Body of pancreas (tissue), 4 donors: ENCODE results near the gene TM2D3. TPM values are rescaled to one million over a fixed set of nuclear protein-coding genes. Genes with fewer than 3 reads are reported as not detected.

ENCODE experiments used
- ATAC-seq: fragments of 150-250 bp; one replicate; pipeline ENCODE4 v1.9.1; 2016
- DNase-seq, 4 donors: peaks; one replicate each; pipeline ENCODE4 v3.0.0-alpha.2; 2019
- H3K27ac ChIP-seq, 4 donors: fragments of 200-600 bp; sonication (generic); 1 replicate in 3 of 4; 2 replicates in 1 of 4; pipeline versions ENCODE4 v1.5.1 to v1.6.1; 2016 to 2019; ENCODE audit warnings: mild to moderate bottlenecking in 1 of 4, mixed read lengths in 1 of 4, moderate library complexity in 1 of 4
- H3K27me3 ChIP-seq, 2 donors: fragments of 200-600 bp; sonication (generic); one replicate each; pipeline ENCODE4 v1.6.0; 2016; ENCODE audit warnings: mild to moderate bottlenecking in 1 of 2
- H3K36me3 ChIP-seq, 2 donors: fragments of 200-600 bp; sonication (generic); replicated peaks in 1 of 2; 2 replicates each; pipeline ENCODE4 v1.5.1; 2016; ENCODE audit warnings: low read depth in 2 of 2; ENCODE audit not compliant: insufficient read depth in 1 of 2
- H3K4me1 ChIP-seq: fragments of 200-600 bp; sonication (generic); one replicate; pipeline ENCODE4 v1.6.0; 2016
- H3K4me3 ChIP-seq, 2 donors: fragments of 200-600 bp; sonication (generic); 1 replicate in 1 of 2; 2 replicates in 1 of 2; pipeline ENCODE4 v1.5.1; 2016 to 2019
- H3K9me3 ChIP-seq, 3 donors: fragments of 200-600 bp; sonication (generic); 1 replicate in 2 of 3; 2 replicates in 1 of 3; pipeline ENCODE4 v1.5.1; 2016
- POLR2A ChIP-seq, 3 donors: fragments of 450-650 bp; IDR thresholded peaks; one replicate each; pipeline ENCODE4 v1.6.1; 2016; ENCODE audit warnings: antibody characterized with exemption in 3 of 3, mild to moderate bottlenecking in 2 of 3
- WGBS, 2 donors: methylation state at CpG; one replicate each; pipeline ENCODE4 v1.1.5; 2017; 5-methylcytosine and 5-hydroxymethylcytosine counted together
- intact Hi-C: fragments of 100-400 bp; cut with DNase I; formaldehyde crosslinking; loops from one replicate; pipeline ENCODE4 v1.15.1; 2023
- total RNA-seq, 2 donors: library from RNA; depleted of rRNA; stranded (reverse); fragments of >200 nt; gene quantifications; one replicate each; pipeline ENCODE4 v1.1.0, GENCODE V29; 2016
- TF ChIP-seq, protein P1 (sequence below), 7 experiments: fragments of 450-650 bp in 4 of 7; fragments of 200-600 bp in 3 of 7; sonication (generic) in 3 of 7; IDR thresholded peaks; one replicate each; pipeline ENCODE4 v1.5.1; 2016 to 2019; ENCODE audit warnings: antibody characterized with exemption in 7 of 7

Gene TM2D3
- total RNA-seq, 2 donors from 2014 or later: 28.3 to 30.9 TPM

- WGBS, 2 donors: 81 to 85% methylated on average over 1 of the region's 1 CpG
- DNase-seq (no peak), ATAC-seq (no peak)
- no peak for TF ChIP-seq POLR2A (IDR thresholded peaks at IDR 0.05)
- TF ChIP-seq, protein P1, sequence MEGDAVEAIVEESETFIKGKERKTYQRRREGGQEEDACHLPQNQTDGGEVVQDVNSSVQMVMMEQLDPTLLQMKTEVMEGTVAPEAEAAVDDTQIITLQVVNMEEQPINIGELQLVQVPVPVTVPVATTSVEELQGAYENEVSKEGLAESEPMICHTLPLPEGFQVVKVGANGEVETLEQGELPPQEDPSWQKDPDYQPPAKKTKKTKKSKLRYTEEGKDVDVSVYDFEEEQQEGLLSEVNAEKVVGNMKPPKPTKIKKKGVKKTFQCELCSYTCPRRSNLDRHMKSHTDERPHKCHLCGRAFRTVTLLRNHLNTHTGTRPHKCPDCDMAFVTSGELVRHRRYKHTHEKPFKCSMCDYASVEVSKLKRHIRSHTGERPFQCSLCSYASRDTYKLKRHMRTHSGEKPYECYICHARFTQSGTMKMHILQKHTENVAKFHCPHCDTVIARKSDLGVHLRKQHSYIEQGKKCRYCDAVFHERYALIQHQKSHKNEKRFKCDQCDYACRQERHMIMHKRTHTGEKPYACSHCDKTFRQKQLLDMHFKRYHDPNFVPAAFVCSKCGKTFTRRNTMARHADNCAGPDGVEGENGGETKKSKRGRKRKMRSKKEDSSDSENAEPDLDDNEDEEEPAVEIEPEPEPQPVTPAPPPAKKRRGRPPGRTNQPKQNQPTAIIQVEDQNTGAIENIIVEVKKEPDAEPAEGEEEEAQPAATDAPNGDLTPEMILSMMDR (IDR thresholded peaks at IDR 0.05): no peak
- Histone ChIP-seq H3K27me3 (no peaks in the 10 kb centered on the region), H3K4me1 (no peaks in the 10 kb centered on the region), H3K27ac (no peak overlapping the region), H3K9me3 (no peaks in the 10 kb centered on the region), H3K4me3 (no peak overlapping the region), H3K36me3 (peaks cover 0 to 7% of the 10 kb centered on the region in 2 donors)
- intact Hi-C loops: no loop called here
Measured at GRCh38 chr15:101684384-101684783, 32.2 kb upstream of the TM2D3 start.

DNA sequence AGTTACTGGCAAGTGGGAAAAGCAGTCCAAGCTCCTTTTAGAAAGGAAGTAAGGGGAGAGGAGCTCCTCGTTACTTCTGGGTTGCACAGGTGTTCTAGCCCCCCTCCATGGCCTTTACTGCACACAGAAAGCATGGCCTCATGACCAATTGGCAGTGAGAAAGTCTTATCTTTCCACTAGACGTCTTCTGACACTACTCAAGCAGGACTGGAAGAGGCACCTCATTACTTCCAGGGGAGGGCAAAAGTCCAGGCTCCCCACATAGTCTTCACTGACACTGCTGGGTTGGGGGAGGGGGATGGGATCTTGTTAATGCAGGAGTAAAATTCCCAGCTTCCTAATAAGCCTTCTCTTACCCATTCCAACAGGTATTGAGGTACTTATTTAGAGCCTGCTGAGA lies 27.6 kb upstream of the TM2D3 start:
- intact Hi-C loops: no loop called here
- no peaks in the 10 kb centered on the region for H3K9me3 ChIP-seq
- DNase-seq (no peak), ATAC-seq (no peak)
- no peaks in the 10 kb centered on the region for H3K27me3 ChIP-seq
- no peak overlapping the region for H3K4me3 ChIP-seq
- no peaks in the 10 kb centered on the region for H3K4me1 ChIP-seq
- WGBS, 2 donors: 67 to 69% methylated on average over 2 of the region's 2 CpGs
- H3K27ac ChIP-seq: no peak overlapping the region
- no peak for TF ChIP-seq POLR2A (IDR thresholded peaks at IDR 0.05)
- TF ChIP-seq, protein P1 (IDR thresholded peaks at IDR 0.05): no peak
- peaks cover 0 to 7% of the 10 kb centered on the region in 2 donors for H3K36me3 ChIP-seq

DNA sequence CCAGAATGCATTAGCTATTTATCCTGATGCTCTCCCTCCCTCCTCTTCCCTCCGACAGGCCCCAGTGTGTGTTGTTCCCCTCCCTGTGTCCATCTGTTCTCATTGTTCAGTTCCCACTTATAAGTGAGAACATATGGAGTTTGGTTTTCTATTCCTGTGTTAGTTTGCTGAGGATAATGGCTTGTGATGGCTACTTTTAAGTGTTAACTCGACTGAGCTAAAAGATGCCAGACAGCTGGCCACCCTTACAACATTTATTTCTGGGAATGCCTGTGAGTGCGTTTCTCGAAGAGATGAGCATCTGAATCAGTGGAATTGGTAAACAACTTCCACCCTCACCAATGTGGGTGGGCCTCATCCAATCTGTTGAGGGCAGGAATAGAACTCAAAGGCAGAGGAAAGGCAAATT lies 24.7 kb upstream of the TM2D3 start:
- Histone ChIP-seq H3K36me3 (peaks cover 0 to 4% of the 10 kb centered on the region in 2 donors), H3K27ac (no peak overlapping the region), H3K4me1 (no peaks in the 10 kb centered on the region), H3K4me3 (no peak overlapping the region), H3K27me3 (no peaks in the 10 kb centered on the region), H3K9me3 (no peaks in the 10 kb centered on the region)
- TF ChIP-seq, protein P1 (IDR thresholded peaks at IDR 0.05): no peak
- TF ChIP-seq POLR2A (IDR thresholded peaks at IDR 0.05): no peak
- ATAC-seq (no peak), DNase-seq (no peak)
- intact Hi-C loops: no loop called here
- 86 to 92% methylated on average over 4 of the region's 4 CpGs for WGBS, 2 donors

GRCh38 chr15:101675796-101676582 lies 23.8 kb upstream of the TM2D3 start:
- Histone ChIP-seq H3K9me3 (no peaks in the 10 kb centered on the region), H3K27ac (no peak overlapping the region), H3K4me1 (no peaks in the 10 kb centered on the region), H3K27me3 (no peaks in the 10 kb centered on the region), H3K4me3 (no peak overlapping the region), H3K36me3 (peaks cover 0 to 4% of the 10 kb centered on the region in 2 donors)
- no peak for DNase-seq
- intact Hi-C loops: no loop called here
- ATAC-seq: no peak
- TF ChIP-seq POLR2A (IDR thresholded peaks at IDR 0.05): no peak
- TF ChIP-seq, protein P1 (IDR thresholded peaks at IDR 0.05): no peak
- WGBS, 2 donors: 81 to 84% methylated on average over 16 of the region's 16 CpGs

DNA sequence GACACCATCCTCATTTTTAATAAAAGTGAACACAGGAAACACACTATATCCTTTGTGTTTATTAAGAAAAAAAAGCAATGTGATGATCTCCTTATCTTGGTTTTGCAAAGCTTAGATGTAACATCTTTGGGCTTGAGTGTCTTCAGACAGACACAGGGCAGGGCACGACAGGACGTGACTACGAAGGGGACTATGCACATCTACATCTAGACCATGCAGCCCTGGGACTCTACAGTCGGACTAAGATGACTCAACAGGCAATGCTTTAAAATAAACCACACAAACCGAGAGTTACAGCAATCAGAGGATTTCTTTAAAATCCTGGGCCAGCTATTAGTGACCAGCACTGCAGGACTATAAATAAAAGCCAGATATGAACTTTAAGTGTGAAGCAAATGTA lies 22.8 kb upstream of the TM2D3 start:
- WGBS, 2 donors: 83 to 86% methylated on average over 5 of the region's 5 CpGs
- Histone ChIP-seq H3K4me3 (no peak overlapping the region), H3K9me3 (no peaks in the 10 kb centered on the region), H3K4me1 (no peaks in the 10 kb centered on the region), H3K36me3 (peaks cover 0 to 10% of the 10 kb centered on the region in 2 donors), H3K27me3 (no peaks in the 10 kb centered on the region), H3K27ac (no peak overlapping the region)
- no peak for DNase-seq
- no peak for ATAC-seq
- intact Hi-C loops: no loop called here
- TF ChIP-seq, protein P1 (IDR thresholded peaks at IDR 0.05): no peak
- no peak for TF ChIP-seq POLR2A (IDR thresholded peaks at IDR 0.05)
